ENCODE measurements around the gene UBAP2L. TPM values are rescaled to one million over a fixed set of nuclear protein-coding genes. Genes with fewer than 3 reads are reported as not detected.

The UBAP2L gene
- total RNA-seq (2022) = 195 and 198 TPM in 2 replicates
- percentile 95 among the genes with signal in this experiment for Bru-seq, nascent RNA
- BruChase-seq, experiment 1, labeled RNA remaining after a 2-hour chase = percentile 93 among the genes with signal in this experiment
- BruChase-seq, experiment 2, labeled RNA remaining after a 6-hour chase = percentile 93 among the genes with signal in this experiment
- long read RNA-seq, partial matches to known transcripts = 40 of 189 reads
- long read RNA-seq, other reads (novel, unspliced or antisense) = 139 of 189 reads

- intact Hi-C loops (cut with micrococcal nuclease; ENCODE audit: unreplicated experiment) = loop anchor here (1.0 kb wide), 1 partner anchor 34 kb away; no protein-coding TSS in a partner anchor
- CTCF ChIA-PET = interaction anchor here (0.5 to 1.1 kb wide), 5 partner anchors 21 to 252 kb away, joined by 3 to 9 read pairs (median 4); no protein-coding TSS in a partner anchor
- peak within 1 kb of the TSS; percentile 99 for H3K27ac Mint-ChIP-seq (ENCODE audit: unreplicated experiment)
- H3K4me3 Mint-ChIP-seq (ENCODE audit: unreplicated experiment) = peak within 1 kb of the TSS; percentile 94
- H3K9me3 Mint-ChIP-seq (ENCODE audit: unreplicated experiment) = no peaks in the 10 kb centered on the region
- H3K9me3 ChIP-seq = no peaks in the 10 kb centered on the region
- peaks cover 65% of the 10 kb centered on the region for H3K36me3 Mint-ChIP-seq (ENCODE audit: insufficient read depth, unreplicated experiment)
- POLR2A ChIA-PET = interaction anchor here (0.5 to 1.5 kb wide), 11 partner anchors 21 to 741 kb away, joined by 3 to 6 read pairs (median 4); partner anchors contain the start of genes CREB3L4 and TPM3
- peaks cover 31% of the 10 kb centered on the region for H3K4me1 ChIP-seq
- TF ChIP-seq CTCF (IDR thresholded peaks at IDR 0.05; ENCODE audit: insufficient read depth in 1 of 2, low read depth in 1 of 2, low read length in 1 of 2, severe bottlenecking in 1 of 2, unreplicated experiment in 1 of 2) = no peak
- peak; percentile 99 for DNase-seq
- peak within 1 kb of the TSS; percentile 97 for H3K4me3 ChIP-seq (ENCODE audit: low read depth, low read length)
- H3K27me3 ChIP-seq (replicated peaks; ENCODE audit: control insufficient read depth, insufficient read depth, low read length) = no peaks in the 10 kb centered on the region
- peaks cover 15% of the 10 kb centered on the region for H3K4me1 Mint-ChIP-seq (ENCODE audit: low read depth, unreplicated experiment)
- no TSS peak for BruUV-seq (replicated peaks)
- H3K27me3 Mint-ChIP-seq (ENCODE audit: insufficient read depth, unreplicated experiment) = no peaks in the 10 kb centered on the region
- H3K36me3 ChIP-seq (ENCODE audit: control insufficient read depth, insufficient read depth, low read length) = peaks cover 4% of the 10 kb centered on the region; the same call in 1 of the 2 replicates
These were observed at the start of gene UBAP2L for GRCh38 chr1:154220071-154220969. Gene UBAP2L, plus strand, starts transcription at chr1:154220955. Its CDS starts 4,169 bp downstream, at chr1:154225124.

- POLR2A ChIA-PET = no interaction called here
- peaks cover 96% of the 10 kb centered on the region for H3K36me3 Mint-ChIP-seq (ENCODE audit: insufficient read depth, unreplicated experiment)
These were observed 49.6 kb upstream of the UBAP2L start for GRCh38 chr1:154171223-154171583.

More at GRCh38 chr1:154171223-154171583, 49.6 kb upstream of the UBAP2L start:
- CTCF ChIA-PET = no interaction called here
- no peak overlapping the region for H3K4me3 ChIP-seq (ENCODE audit: low read depth, low read length)
- Mint-ChIP-seq H3K9me3 (ENCODE audit: unreplicated experiment) (no peaks in the 10 kb centered on the region), H3K27me3 (ENCODE audit: insufficient read depth, unreplicated experiment) (no peaks in the 10 kb centered on the region), H3K27ac (ENCODE audit: unreplicated experiment) (peak overlapping the region; percentile 23), H3K4me1 (ENCODE audit: low read depth, unreplicated experiment) (peaks cover 13% of the 10 kb centered on the region), H3K4me3 (ENCODE audit: unreplicated experiment) (no peak overlapping the region)
- H3K9me3 ChIP-seq = no peaks in the 10 kb centered on the region
- no peak for TF ChIP-seq CTCF (IDR thresholded peaks at IDR 0.05; ENCODE audit: insufficient read depth in 1 of 2, low read depth in 1 of 2, low read length in 1 of 2, severe bottlenecking in 1 of 2, unreplicated experiment in 1 of 2)
- peaks cover 12% of the 10 kb centered on the region for H3K36me3 ChIP-seq (ENCODE audit: control insufficient read depth, insufficient read depth, low read length)
- no TSS peak for BruUV-seq (replicated peaks)
- H3K27me3 ChIP-seq (replicated peaks; ENCODE audit: control insufficient read depth, insufficient read depth, low read length) = no peaks in the 10 kb centered on the region
- intact Hi-C loops (cut with micrococcal nuclease; ENCODE audit: unreplicated experiment) = no loop called here
- no peak for DNase-seq
- H3K4me1 ChIP-seq = no peaks in the 10 kb centered on the region
